HepG2 (cell line): ENCODE data around the gene NFATC4. TPM values are rescaled to one million over a fixed set of nuclear protein-coding genes. Genes with fewer than 3 reads are reported as not detected.
A peak's percentile ranks its signal among the peaks of the same experiment; 100 is the strongest.

Source experiments
- FOXP4 ChIP-seq: sonication (generic); formaldehyde crosslinking; IDR thresholded peaks from 2 replicates; pipeline ENCODE4 v1.4.0; 2020; ENCODE audit warnings: missing genetic modification reagents
- GABPA ChIP-seq, 2 experiments: IDR thresholded peaks; 2 replicates each; pipeline ENCODE4 v1.6.1; 2011 to 2016; ENCODE audit warnings: low read depth in 2 of 2, low read length in 1 of 2, missing biosample characterization in 1 of 2, missing genetic modification characterization in 1 of 2
- HNF4G ChIP-seq, 2 experiments: sonication (generic) in 1 of 2; formaldehyde crosslinking in 1 of 2; IDR thresholded peaks; 2 replicates each; pipeline versions ENCODE4 v1.4.0 to v1.6.1; 2011 to 2020; ENCODE audit warnings: borderline replicate concordance in 2 of 2, low read depth in 2 of 2, mild to moderate bottlenecking in 2 of 2, low read length in 1 of 2, missing genetic modification reagents in 1 of 2, moderate library complexity in 1 of 2
- HOXA5 ChIP-seq: sonication (generic); formaldehyde crosslinking; IDR thresholded peaks from 2 replicates; pipeline ENCODE4 v1.4.0; 2020; ENCODE audit warnings: missing genetic modification reagents
- MAF1 ChIP-seq: sonication (generic); formaldehyde crosslinking; IDR thresholded peaks from 2 replicates; pipeline ENCODE4 v1.5.0; 2020; ENCODE audit warnings: missing genetic modification reagents, borderline replicate concordance
- RCOR2 ChIP-seq: IDR thresholded peaks from 2 replicates; pipeline ENCODE4 v1.6.1; 2016; ENCODE audit warnings: missing biosample characterization, missing genetic modification reagents
- TBX2 ChIP-seq: sonication (generic); formaldehyde crosslinking; IDR thresholded peaks from 2 replicates; pipeline ENCODE4 v1.5.0; 2020; ENCODE audit warnings: missing genetic modification reagents, mild to moderate bottlenecking, borderline replicate concordance
- YEATS2 ChIP-seq: sonication (generic); formaldehyde crosslinking; IDR thresholded peaks from 2 replicates; pipeline ENCODE4 v1.4.0; 2020; ENCODE audit warnings: missing genetic modification reagents, borderline replicate concordance
- ZFP37 ChIP-seq: sonication (generic); formaldehyde crosslinking; IDR thresholded peaks from 2 replicates; pipeline ENCODE4 v1.4.0; 2020; ENCODE audit warnings: missing genetic modification reagents, borderline replicate concordance
- ZFX ChIP-seq: sonication (generic); formaldehyde crosslinking; IDR thresholded peaks from 2 replicates; pipeline ENCODE4 v1.4.0; 2020; ENCODE audit warnings: mild to moderate bottlenecking, low read depth, missing genetic modification reagents, moderate library complexity
- ZNF550 ChIP-seq: sonication (generic); formaldehyde crosslinking; IDR thresholded peaks from 2 replicates; pipeline ENCODE4 v1.4.0; 2020; ENCODE audit warnings: mild to moderate bottlenecking, missing genetic modification reagents, borderline replicate concordance
- polyA plus RNA-seq, 8 experiments: library from polyadenylated mRNA; depleted of rRNA in 3 of 8; stranded (reverse) in 7 of 8; unstranded in 1 of 8; fragments of >200 nt; fragmentation: Illumina TruSeq in 4 of 8; extraction: Trizol in 4 of 8; gene quantifications; 2 replicates each; pipeline versions ENCODE4 v1.2.1 to v1.2.3, GENCODE V29; 2011 to 2016; ENCODE audit warnings: low read depth in 4 of 8, missing spikeins in 1 of 8, mixed read lengths in 1 of 8; ENCODE audit not compliant: insufficient read depth in 1 of 8
- total RNA-seq, 5 experiments: library from RNA; depleted of rRNA; stranded (reverse); fragments of >200 nt; fragmentation: Illumina TruSeq; extraction: Trizol; gene quantifications; 2 replicates each; pipeline ENCODE4 v1.2.3, GENCODE V29; 2016; ENCODE audit warnings: low read depth in 1 of 5
- TF ChIP-seq, protein P1 (sequence below): sonication (generic); formaldehyde crosslinking; IDR thresholded peaks from 2 replicates; pipeline ENCODE4 v1.9.0; 2021; ENCODE audit warnings: missing genetic modification reagents, borderline replicate concordance
- TF ChIP-seq, protein P2 (sequence below): IDR thresholded peaks from 2 replicates; pipeline ENCODE4 v1.6.1; 2012; ENCODE audit warnings: inconsistent platforms
- TF ChIP-seq, protein P3 (sequence below): sonication (generic); formaldehyde crosslinking; IDR thresholded peaks from 2 replicates; pipeline ENCODE4 v1.4.0; 2020; ENCODE audit warnings: missing genetic modification reagents
- TF ChIP-seq, protein P4 (sequence below): sonication (generic); formaldehyde crosslinking; IDR thresholded peaks from 2 replicates; pipeline ENCODE4 v1.4.0; 2020; ENCODE audit warnings: missing genetic modification reagents, borderline replicate concordance

Gene NFATC4
- total and polyA plus RNA-seq, 2 of the 13 experiments (the other 11 are each of a cell fraction or from before 2014, with no cell fraction given): 0.04 to 0.15 TPM

DNA sequence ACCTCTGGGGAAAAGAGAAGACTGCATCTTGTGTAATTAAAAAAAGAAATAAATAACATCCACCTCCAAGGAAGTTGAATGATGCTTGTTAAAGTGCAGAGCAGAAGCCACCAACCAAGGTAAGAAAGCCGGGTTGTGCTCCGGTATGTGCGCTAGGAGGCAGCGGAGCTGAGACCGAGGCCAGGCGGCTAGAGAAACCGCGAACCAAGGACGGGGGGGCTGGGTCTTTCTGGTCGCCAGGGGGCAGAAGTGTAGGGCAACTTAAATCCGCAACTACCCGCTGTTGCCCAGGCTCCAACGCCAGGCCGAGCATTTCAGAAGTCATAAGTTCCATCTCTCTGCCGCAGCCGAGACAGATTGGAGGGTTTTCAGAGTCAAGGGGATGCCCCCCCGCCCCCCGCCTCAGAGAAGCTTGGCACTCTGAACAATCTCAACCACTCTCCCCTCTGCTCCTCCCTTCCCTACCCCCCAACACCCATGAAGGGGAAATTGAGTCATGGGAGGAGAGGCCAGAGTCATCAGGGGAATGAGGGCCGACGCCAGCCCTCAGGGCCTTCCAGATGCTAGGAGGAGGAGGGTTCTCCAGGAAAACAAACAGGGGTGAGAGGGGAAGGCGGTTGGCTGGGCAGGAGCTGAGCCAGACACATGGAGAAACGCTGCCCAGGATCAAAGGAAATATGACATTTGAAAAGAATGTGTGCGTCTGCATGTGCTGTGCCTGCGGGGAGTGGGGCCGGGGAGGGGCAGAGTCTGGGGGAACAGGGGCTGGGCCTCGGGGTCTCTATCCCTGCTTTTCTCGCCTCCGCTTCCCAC is 2.2 kb upstream of the NFATC4 start (continued):
- TF ChIP-seq, protein P1, sequence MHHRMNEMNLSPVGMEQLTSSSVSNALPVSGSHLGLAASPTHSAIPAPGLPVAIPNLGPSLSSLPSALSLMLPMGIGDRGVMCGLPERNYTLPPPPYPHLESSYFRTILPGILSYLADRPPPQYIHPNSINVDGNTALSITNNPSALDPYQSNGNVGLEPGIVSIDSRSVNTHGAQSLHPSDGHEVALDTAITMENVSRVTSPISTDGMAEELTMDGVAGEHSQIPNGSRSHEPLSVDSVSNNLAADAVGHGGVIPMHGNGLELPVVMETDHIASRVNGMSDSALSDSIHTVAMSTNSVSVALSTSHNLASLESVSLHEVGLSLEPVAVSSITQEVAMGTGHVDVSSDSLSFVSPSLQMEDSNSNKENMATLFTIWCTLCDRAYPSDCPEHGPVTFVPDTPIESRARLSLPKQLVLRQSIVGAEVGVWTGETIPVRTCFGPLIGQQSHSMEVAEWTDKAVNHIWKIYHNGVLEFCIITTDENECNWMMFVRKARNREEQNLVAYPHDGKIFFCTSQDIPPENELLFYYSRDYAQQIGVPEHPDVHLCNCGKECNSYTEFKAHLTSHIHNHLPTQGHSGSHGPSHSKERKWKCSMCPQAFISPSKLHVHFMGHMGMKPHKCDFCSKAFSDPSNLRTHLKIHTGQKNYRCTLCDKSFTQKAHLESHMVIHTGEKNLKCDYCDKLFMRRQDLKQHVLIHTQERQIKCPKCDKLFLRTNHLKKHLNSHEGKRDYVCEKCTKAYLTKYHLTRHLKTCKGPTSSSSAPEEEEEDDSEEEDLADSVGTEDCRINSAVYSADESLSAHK (CRISPR knock-in tag): peak; percentile 69; the same call in 1 of the 2 replicates
- TF ChIP-seq TBX2 (CRISPR knock-in tag) (peak; percentile 54; the same call in 1 of the 2 replicates), RCOR2 (CRISPR knock-in tag) (peak; percentile 59; the same call in 1 of the 2 replicates), FOXP4 (CRISPR knock-in tag) (peak; percentile 63; the same call in 1 of the 2 replicates), YEATS2 (CRISPR knock-in tag) (peak; percentile 81; the same call in 1 of the 2 replicates), HOXA5 (CRISPR knock-in tag) (peak; percentile 95), HNF4G (IDR thresholded peaks at IDR 0.05; ENCODE audit: borderline replicate concordance, low read depth, low read length) (no peak; the same call in 1 of the 2 replicates), HNF4G (CRISPR knock-in tag; IDR thresholded peaks at IDR 0.05; ENCODE audit: borderline replicate concordance, low read depth) (no peak), ZFP37 (CRISPR knock-in tag) (no peak; the same call in 1 of the 2 replicates), ZFX (peak; percentile 89), GABPA (IDR thresholded peaks at IDR 0.05; ENCODE audit: low read depth, low read length) (no peak), GABPA (CRISPR knock-in tag; IDR thresholded peaks at IDR 0.05; ENCODE audit: low read depth) (peak; percentile 67), MAF1 (CRISPR knock-in tag) (peak; percentile 69; the same call in 1 of the 2 replicates), ZNF550 (CRISPR knock-in tag) (peak; percentile 90; the same call in 1 of the 2 replicates)
- TF ChIP-seq, protein P2, sequence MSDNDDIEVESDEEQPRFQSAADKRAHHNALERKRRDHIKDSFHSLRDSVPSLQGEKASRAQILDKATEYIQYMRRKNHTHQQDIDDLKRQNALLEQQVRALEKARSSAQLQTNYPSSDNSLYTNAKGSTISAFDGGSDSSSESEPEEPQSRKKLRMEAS: peak; percentile 53
- TF ChIP-seq, protein P3, sequence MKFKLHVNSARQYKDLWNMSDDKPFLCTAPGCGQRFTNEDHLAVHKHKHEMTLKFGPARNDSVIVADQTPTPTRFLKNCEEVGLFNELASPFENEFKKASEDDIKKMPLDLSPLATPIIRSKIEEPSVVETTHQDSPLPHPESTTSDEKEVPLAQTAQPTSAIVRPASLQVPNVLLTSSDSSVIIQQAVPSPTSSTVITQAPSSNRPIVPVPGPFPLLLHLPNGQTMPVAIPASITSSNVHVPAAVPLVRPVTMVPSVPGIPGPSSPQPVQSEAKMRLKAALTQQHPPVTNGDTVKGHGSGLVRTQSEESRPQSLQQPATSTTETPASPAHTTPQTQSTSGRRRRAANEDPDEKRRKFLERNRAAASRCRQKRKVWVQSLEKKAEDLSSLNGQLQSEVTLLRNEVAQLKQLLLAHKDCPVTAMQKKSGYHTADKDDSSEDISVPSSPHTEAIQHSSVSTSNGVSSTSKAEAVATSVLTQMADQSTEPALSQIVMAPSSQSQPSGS (CRISPR knock-in tag): peak; percentile 85; the same call in 1 of the 2 replicates
- TF ChIP-seq, protein P4, sequence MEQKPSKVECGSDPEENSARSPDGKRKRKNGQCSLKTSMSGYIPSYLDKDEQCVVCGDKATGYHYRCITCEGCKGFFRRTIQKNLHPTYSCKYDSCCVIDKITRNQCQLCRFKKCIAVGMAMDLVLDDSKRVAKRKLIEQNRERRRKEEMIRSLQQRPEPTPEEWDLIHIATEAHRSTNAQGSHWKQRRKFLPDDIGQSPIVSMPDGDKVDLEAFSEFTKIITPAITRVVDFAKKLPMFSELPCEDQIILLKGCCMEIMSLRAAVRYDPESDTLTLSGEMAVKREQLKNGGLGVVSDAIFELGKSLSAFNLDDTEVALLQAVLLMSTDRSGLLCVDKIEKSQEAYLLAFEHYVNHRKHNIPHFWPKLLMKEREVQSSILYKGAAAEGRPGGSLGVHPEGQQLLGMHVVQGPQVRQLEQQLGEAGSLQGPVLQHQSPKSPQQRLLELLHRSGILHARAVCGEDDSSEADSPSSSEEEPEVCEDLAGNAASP (CRISPR knock-in tag): peak; percentile 58; the same call in 1 of the 2 replicates
